K562 (cell line): ENCODE measurements around the gene SDS. TPM values are rescaled to one million over a fixed set of nuclear protein-coding genes. Genes with fewer than 3 reads are reported as not detected.

Experiments used
- ARID2 ChIP-seq: fragments of 450-650 bp; IDR thresholded peaks from 2 replicates; pipeline ENCODE4 v1.6.1; 2017; ENCODE audit warnings: antibody characterized with exemption, mild to moderate bottlenecking
- DEAF1 ChIP-seq: fragments of 450-650 bp; formaldehyde crosslinking; IDR thresholded peaks from 2 replicates; pipeline ENCODE4 v1.4.0; 2020; ENCODE audit warnings: mild to moderate bottlenecking, moderate library complexity
- ESRRA ChIP-seq: fragments of 450-650 bp; IDR thresholded peaks from 2 replicates; pipeline ENCODE4 v1.6.1; 2014; ENCODE audit warnings: low read depth, mild to moderate bottlenecking, moderate library complexity, borderline replicate concordance
- KDM4B ChIP-seq, 2 experiments: fragments of 450-650 bp in 1 of 2; sonication (generic) in 1 of 2; IDR thresholded peaks; 2 replicates each; pipeline ENCODE4 v1.6.1; 2016 to 2017; ENCODE audit warnings: borderline replicate concordance in 2 of 2, antibody characterized with exemption in 1 of 2, low read depth in 1 of 2, mild to moderate bottlenecking in 1 of 2
- RAD21 ChIP-seq, 2 experiments: fragments of 250-450 bp in 1 of 2; fragments of 450-650 bp in 1 of 2; sonication (Bioruptor Pico) in 1 of 2; formaldehyde crosslinking in 1 of 2; IDR thresholded peaks in 1 of 2; conservative IDR thresholded peaks in 1 of 2; 2 replicates each; pipeline versions ENCODE4 v1.4.0 to v1.8.0; 2020 to 2022; ENCODE audit warnings: mild to moderate bottlenecking in 2 of 2, moderate library complexity in 1 of 2
- REST ChIP-seq, 2 experiments: fragments of 450-650 bp; formaldehyde crosslinking in 1 of 2; IDR thresholded peaks; 2 replicates each; pipeline versions ENCODE4 v1.4.0 to v1.6.1; 2014 to 2020; ENCODE audit warnings: mild to moderate bottlenecking in 2 of 2, borderline replicate concordance in 1 of 2, low read depth in 1 of 2
- SREBF2 ChIP-seq: sonication (generic); formaldehyde crosslinking; IDR thresholded peaks from 2 replicates; pipeline ENCODE4 v1.4.0; 2020; ENCODE audit warnings: mild to moderate bottlenecking, missing genetic modification reagents
- STAG1 ChIP-seq: sonication (generic); formaldehyde crosslinking; IDR thresholded peaks from 2 replicates; pipeline ENCODE4 v1.5.0; 2020; ENCODE audit warnings: missing genetic modification reagents, borderline replicate concordance
- ZBTB7A ChIP-seq: IDR thresholded peaks from 2 replicates; pipeline ENCODE4 v1.6.1; 2011; ENCODE audit warnings: low read depth, mild to moderate bottlenecking, low read length, moderate library complexity, borderline replicate concordance; ENCODE audit not compliant: control insufficient read depth
- polyA plus RNA-seq, 8 experiments: library from polyadenylated mRNA; depleted of rRNA in 4 of 8; stranded (reverse) in 5 of 8; unstranded in 3 of 8; fragments of >200 nt; fragmentation: Nextera tagmentation in 2 of 8; fragmentation: Illumina TruSeq in 1 of 8; extraction: Ambion mirVana in 2 of 8; extraction: Trizol in 1 of 8; gene quantifications; 2 replicates each; pipeline versions ENCODE4 v1.2.1 to v1.2.3, GENCODE V29; 2011 to 2014; ENCODE audit warnings: inconsistent platforms in 1 of 8, missing spikeins in 1 of 8
- total RNA-seq, 7 experiments: library from RNA; depleted of rRNA in 6 of 7; stranded (reverse); fragments of >200 nt in 6 of 7; fragmentation: Illumina TruSeq in 2 of 7; extraction: Trizol in 2 of 7; gene quantifications; 2 replicates each; pipeline versions ENCODE4 v1.2.1 to v1.2.3, GENCODE V29; 2011 to 2021; ENCODE audit warnings: low replicate concordance in 1 of 7
- TF ChIP-seq, protein P1 (sequence below): IDR thresholded peaks from 2 replicates; pipeline ENCODE4 v1.6.1; 2011; ENCODE audit warnings: borderline replicate concordance, low read depth, mild to moderate bottlenecking, moderate library complexity, low read length; ENCODE audit not compliant: insufficient read depth, poor library complexity, severe bottlenecking
- TF ChIP-seq, protein P2 (sequence below): fragments of 250-450 bp; sonication (Bioruptor Pico); IDR thresholded peaks from 2 replicates; pipeline ENCODE4 v1.5.0; 2020; ENCODE audit warnings: mild to moderate bottlenecking, borderline replicate concordance

The SDS gene
- total and polyA plus RNA-seq, 9 of the 15 experiments (the other 6 are each of a cell fraction or from before 2014, with no cell fraction given): 0.07 to 1.1 (median 0.12) TPM; not detected in 1

DNA sequence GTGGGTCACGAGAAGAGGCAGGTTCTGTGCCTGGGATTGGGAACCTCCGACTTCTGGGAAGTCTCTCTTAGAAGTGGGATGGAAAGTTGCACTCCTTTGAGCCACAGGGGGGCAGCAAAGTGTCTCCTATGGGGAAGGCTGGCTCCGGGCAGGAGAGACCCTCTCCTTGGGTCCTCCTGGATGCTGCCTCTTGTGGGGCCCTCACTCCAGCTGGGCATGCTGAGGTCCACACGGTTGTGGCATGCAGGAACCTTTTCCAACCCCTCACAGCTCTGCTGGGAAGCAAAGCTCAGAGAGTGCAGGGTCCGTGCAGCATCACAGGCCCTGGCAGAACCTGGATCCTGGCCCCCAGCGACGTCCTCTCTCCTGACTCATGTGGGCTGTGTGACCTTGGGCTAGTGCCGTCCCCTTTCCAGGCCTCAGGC is 35.9 kb upstream of the SDS start (continued):
- TF ChIP-seq RAD21 (CRISPR knock-in tag; conservative IDR thresholded peaks at IDR 0.05 in 1 of 2, IDR thresholded peaks at IDR 0.05 in 1 of 2) (peak; percentile 62 to 87), REST (IDR thresholded peaks at IDR 0.05; ENCODE audit: borderline replicate concordance) (peak; percentile 69; the same call in 1 of the 2 replicates), REST (CRISPR knock-in tag; IDR thresholded peaks at IDR 0.05; ENCODE audit: low read depth) (no peak), DEAF1 (CRISPR knock-in tag) (peak; percentile 60), ESRRA (0 out of 2 replicates have a peak, but pooled peaks have one; percentile 26), ZBTB7A (peak; percentile 61; the same call in 1 of the 2 replicates), ARID2 (0 out of 2 replicates have a peak, but pooled peaks have one; percentile 20), SREBF2 (CRISPR knock-in tag) (no peak), KDM4B (IDR thresholded peaks at IDR 0.05; ENCODE audit: borderline replicate concordance in 2 of 2, low read depth in 1 of 2) (0 out of 4 replicates have a peak, but pooled peaks of 1 of the 2 experiments have one; percentile 12), STAG1 (CRISPR knock-in tag) (peak; percentile 90)
- TF ChIP-seq, protein P1, sequence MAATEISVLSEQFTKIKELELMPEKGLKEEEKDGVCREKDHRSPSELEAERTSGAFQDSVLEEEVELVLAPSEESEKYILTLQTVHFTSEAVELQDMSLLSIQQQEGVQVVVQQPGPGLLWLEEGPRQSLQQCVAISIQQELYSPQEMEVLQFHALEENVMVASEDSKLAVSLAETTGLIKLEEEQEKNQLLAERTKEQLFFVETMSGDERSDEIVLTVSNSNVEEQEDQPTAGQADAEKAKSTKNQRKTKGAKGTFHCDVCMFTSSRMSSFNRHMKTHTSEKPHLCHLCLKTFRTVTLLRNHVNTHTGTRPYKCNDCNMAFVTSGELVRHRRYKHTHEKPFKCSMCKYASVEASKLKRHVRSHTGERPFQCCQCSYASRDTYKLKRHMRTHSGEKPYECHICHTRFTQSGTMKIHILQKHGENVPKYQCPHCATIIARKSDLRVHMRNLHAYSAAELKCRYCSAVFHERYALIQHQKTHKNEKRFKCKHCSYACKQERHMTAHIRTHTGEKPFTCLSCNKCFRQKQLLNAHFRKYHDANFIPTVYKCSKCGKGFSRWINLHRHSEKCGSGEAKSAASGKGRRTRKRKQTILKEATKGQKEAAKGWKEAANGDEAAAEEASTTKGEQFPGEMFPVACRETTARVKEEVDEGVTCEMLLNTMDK: peak; percentile 58
- TF ChIP-seq, protein P2, sequence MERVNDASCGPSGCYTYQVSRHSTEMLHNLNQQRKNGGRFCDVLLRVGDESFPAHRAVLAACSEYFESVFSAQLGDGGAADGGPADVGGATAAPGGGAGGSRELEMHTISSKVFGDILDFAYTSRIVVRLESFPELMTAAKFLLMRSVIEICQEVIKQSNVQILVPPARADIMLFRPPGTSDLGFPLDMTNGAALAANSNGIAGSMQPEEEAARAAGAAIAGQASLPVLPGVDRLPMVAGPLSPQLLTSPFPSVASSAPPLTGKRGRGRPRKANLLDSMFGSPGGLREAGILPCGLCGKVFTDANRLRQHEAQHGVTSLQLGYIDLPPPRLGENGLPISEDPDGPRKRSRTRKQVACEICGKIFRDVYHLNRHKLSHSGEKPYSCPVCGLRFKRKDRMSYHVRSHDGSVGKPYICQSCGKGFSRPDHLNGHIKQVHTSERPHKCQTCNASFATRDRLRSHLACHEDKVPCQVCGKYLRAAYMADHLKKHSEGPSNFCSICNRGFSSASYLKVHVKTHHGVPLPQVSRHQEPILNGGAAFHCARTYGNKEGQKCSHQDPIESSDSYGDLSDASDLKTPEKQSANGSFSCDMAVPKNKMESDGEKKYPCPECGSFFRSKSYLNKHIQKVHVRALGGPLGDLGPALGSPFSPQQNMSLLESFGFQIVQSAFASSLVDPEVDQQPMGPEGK (CRISPR knock-in tag): no peak
